ENCODE results near the gene ADCY1.

Gene ADCY1

GRCh38 chr7:45695249-45695995 is 121.3 kb downstream of the ADCY1 start:
- DNase-seq (ENCODE audit: low spot score), result no peak

GRCh38 chr7:45696476-45696875 is 122.3 kb downstream of the ADCY1 start:
- DNase-seq (ENCODE audit: low spot score), result no peak

- no peak for DNase-seq (ENCODE audit: low spot score)
Observed at GRCh38 chr7:45697576-45698136, 123.5 kb downstream of the ADCY1 start.

- DNase-seq (ENCODE audit: low spot score), result no peak
Observed at GRCh38 chr7:45698303-45699014, 124.3 kb downstream of the ADCY1 start.

GRCh38 chr7:45699015-45699309 is 124.8 kb downstream of the ADCY1 start:
- no peak for DNase-seq (ENCODE audit: low spot score)

- no peak for DNase-seq (ENCODE audit: low spot score)
Observed at GRCh38 chr7:45699726-45700390, 125.7 kb downstream of the ADCY1 start.

- DNase-seq (ENCODE audit: low spot score), result no peak
Observed at GRCh38 chr7:45700556-45700955, 126.4 kb downstream of the ADCY1 start.

- DNase-seq (ENCODE audit: low spot score), result no peak
Observed at GRCh38 chr7:45701701-45702510, 127.7 kb downstream of the ADCY1 start.

- DNase-seq (ENCODE audit: low spot score), result no peak
Observed at GRCh38 chr7:45702751-45703150, 128.6 kb downstream of the ADCY1 start.

GRCh38 chr7:45703373-45703821 is 129.2 kb downstream of the ADCY1 start:
- no peak for DNase-seq (ENCODE audit: low spot score)

- no peak for DNase-seq (ENCODE audit: low spot score)
Observed at GRCh38 chr7:45703911-45704682, 129.9 kb downstream of the ADCY1 start.

- no peak for DNase-seq (ENCODE audit: low spot score)
Observed at GRCh38 chr7:45704683-45705016, 130.5 kb downstream of the ADCY1 start.

- DNase-seq (ENCODE audit: low spot score), result no peak
Observed at GRCh38 chr7:45708046-45708950, 134.1 kb downstream of the ADCY1 start.

GRCh38 chr7:45709168-45710042 is 135.2 kb downstream of the ADCY1 start:
- no peak for DNase-seq (ENCODE audit: low spot score)

GRCh38 chr7:45710271-45711160 is 136.3 kb downstream of the ADCY1 start:
- DNase-seq (ENCODE audit: low spot score), result no peak

GRCh38 chr7:45711161-45711490 is 137.0 kb downstream of the ADCY1 start:
- DNase-seq (ENCODE audit: low spot score), result no peak

- no peak for DNase-seq (ENCODE audit: low spot score)
Observed at GRCh38 chr7:45712057-45712689, 138.0 kb downstream of the ADCY1 start.

Data from cerebellar cortex (tissue), 1 donor.